H1 (cell line): ENCODE results near the gene RHOBTB1. TPM values are rescaled to one million over a fixed set of nuclear protein-coding genes. Genes with fewer than 3 reads are reported as not detected.

Experiments
- CTCF ChIA-PET: fragments of 300-600 bp; sonication (Branson Sonifier 250); formaldehyde crosslinking; loops from one replicate; lab custom pipeline; 2021; ENCODE audit not compliant: partially characterized antibody; lab: Charles Lee
- POLR2A ChIA-PET: fragments of 300-600 bp; sonication (Branson Sonifier 250); formaldehyde crosslinking; loops from one replicate; lab custom pipeline; 2021; ENCODE audit warnings: inconsistent platforms; ENCODE audit not compliant: partially characterized antibody; lab: Charles Lee
- DNase-seq, 2 experiments: peaks; one replicate each; pipeline versions ENCODE4 v3.0.0 to v3.0.0-alpha.2; 2010 to 2022; ENCODE audit warnings: low spot score in 2 of 2, low read depth in 1 of 2, mixed read lengths in 1 of 2
- FAIRE-seq: peaks from 2 replicates; lab custom pipeline; 2011; peaks lifted over from hg19 to GRCh38; lab: Jason Lieb, UNC
- H2AFZ ChIP-seq: 2 replicates; pipeline ENCODE4 v1.8.1; 2012; ENCODE audit warnings: low read length, inconsistent platforms
- H2AK5ac ChIP-seq: 2 replicates; pipeline ENCODE4 v1.6.1; 2013; ENCODE audit warnings: low read depth, low read length
- H2BK120ac ChIP-seq: replicated peaks from 2 replicates; pipeline ENCODE3; 2013; ENCODE audit warnings: low read depth, low read length, inconsistent platforms
- H2BK12ac ChIP-seq: 2 replicates; pipeline ENCODE4 v1.6.1; 2013; ENCODE audit warnings: low read depth, low read length
- H2BK15ac ChIP-seq: 2 replicates; pipeline ENCODE4 v1.6.1; 2013; ENCODE audit warnings: low read length
- H2BK20ac ChIP-seq: 2 replicates; pipeline ENCODE4 v1.6.1; 2013; ENCODE audit warnings: low read length
- H2BK5ac ChIP-seq: 2 replicates; pipeline ENCODE4 v1.6.1; 2013; ENCODE audit warnings: low read depth, low read length
- H3K14ac ChIP-seq: 2 replicates; pipeline ENCODE4 v1.6.1; 2013; ENCODE audit warnings: inconsistent platforms; ENCODE audit not compliant: insufficient read length
- H3K18ac ChIP-seq: 2 replicates; pipeline ENCODE4 v1.6.1; 2013; ENCODE audit warnings: low read length; ENCODE audit errors: extremely low read depth
- H3K23ac ChIP-seq: 2 replicates; pipeline ENCODE4 v1.6.1; 2013; ENCODE audit warnings: inconsistent platforms; ENCODE audit not compliant: insufficient read length
- H3K23me2 ChIP-seq: 2 replicates; pipeline ENCODE4 v1.6.1; 2013; ENCODE audit warnings: low read depth, low read length
- H3K27ac ChIP-seq: 2 replicates; pipeline ENCODE4 v1.6.1; 2011; ENCODE audit warnings: low read depth, low read length, inconsistent platforms
- H3K27me3 ChIP-seq, 4 experiments: replicated peaks in 1 of 4; 1 replicate in 1 of 4; 2 replicates in 3 of 4; pipeline versions ENCODE4 v1.6.1 to v1.8.1; 2011 to 2013; ENCODE audit warnings: low read length in 3 of 4, mild to moderate bottlenecking in 3 of 4, inconsistent platforms in 2 of 4, mixed read lengths in 2 of 4, moderate library complexity in 1 of 4; ENCODE audit not compliant: control insufficient read depth in 3 of 4, insufficient read depth in 3 of 4; ENCODE audit errors: extremely low read depth in 1 of 4
- H3K36me3 ChIP-seq, 4 experiments: 2 replicates each; pipeline versions ENCODE4 v1.6.1 to v1.8.1; 2011 to 2013; ENCODE audit warnings: mild to moderate bottlenecking in 4 of 4, low read length in 3 of 4, moderate library complexity in 2 of 4, control low read depth in 1 of 4, inconsistent platforms in 1 of 4; ENCODE audit not compliant: insufficient read depth in 4 of 4, control insufficient read depth in 2 of 4
- H3K4ac ChIP-seq: replicated peaks from 2 replicates; pipeline ENCODE3; 2013; ENCODE audit warnings: low read length, low read depth, mixed read lengths, inconsistent platforms; ENCODE audit not compliant: insufficient read length
- H3K4me1 ChIP-seq, 4 experiments: replicated peaks in 1 of 4; 1 replicate in 1 of 4; 2 replicates in 3 of 4; pipeline versions ENCODE4 v1.6.1 to v1.8.1; 2011 to 2013; ENCODE audit warnings: low read length in 3 of 4, inconsistent platforms in 2 of 4, mixed read lengths in 1 of 4; ENCODE audit not compliant: insufficient read depth in 4 of 4, control insufficient read depth in 3 of 4
- H3K4me2 ChIP-seq, 2 experiments: 2 replicates each; pipeline versions ENCODE4 v1.6.1 to v1.8.1; 2011 to 2013; ENCODE audit warnings: low read depth in 2 of 2, low read length in 2 of 2, control low read depth in 1 of 2, inconsistent platforms in 1 of 2, mild to moderate bottlenecking in 1 of 2; ENCODE audit not compliant: insufficient read depth in 1 of 2
- H3K4me3 ChIP-seq, 4 experiments: fragments of 200-600, 300-600 bp in 1 of 4; sonication (generic), shearing (Covaris generic), sonication (Bioruptor Twin) in 1 of 4; 2 replicates each; pipeline versions ENCODE4 v1.5.1 to v1.8.1; 2011 to 2016; ENCODE audit warnings: low read length in 4 of 4, low read depth in 3 of 4, control low read depth in 2 of 4, inconsistent platforms in 2 of 4, mild to moderate bottlenecking in 2 of 4, mixed read lengths in 1 of 4, moderate library complexity in 1 of 4; ENCODE audit not compliant: insufficient read depth in 2 of 4; ENCODE audit errors: extremely low read depth in 1 of 4
- H3K56ac ChIP-seq: replicated peaks from 2 replicates; pipeline ENCODE3; 2013; ENCODE audit warnings: low read depth, mild to moderate bottlenecking, mixed read lengths, low read length, inconsistent platforms; ENCODE audit not compliant: insufficient read length
- H3K79me1 ChIP-seq: 2 replicates; pipeline ENCODE4 v1.6.1; 2013; ENCODE audit warnings: low read depth, low read length, control low read depth
- H3K79me2 ChIP-seq, 2 experiments: 2 replicates each; pipeline versions ENCODE4 v1.6.1 to v1.8.1; 2012 to 2013; ENCODE audit warnings: low read length in 2 of 2, mild to moderate bottlenecking in 2 of 2, inconsistent platforms in 1 of 2; ENCODE audit not compliant: insufficient read depth in 2 of 2, control insufficient read depth in 1 of 2
- H3K9ac ChIP-seq, 4 experiments: replicated peaks in 1 of 4; 1 replicate in 1 of 4; 2 replicates in 3 of 4; pipeline versions ENCODE4 v1.6.1 to v1.8.1; 2011 to 2013; ENCODE audit warnings: low read depth in 3 of 4, low read length in 3 of 4, control low read depth in 2 of 4, mild to moderate bottlenecking in 2 of 4, moderate library complexity in 2 of 4, inconsistent platforms in 1 of 4; ENCODE audit errors: extremely low read depth in 1 of 4
- H3K9me3 ChIP-seq, 2 experiments: 2 replicates each; pipeline versions ENCODE4 v1.6.1 to v1.8.1; 2012 to 2013; ENCODE audit warnings: mild to moderate bottlenecking in 2 of 2, moderate library complexity in 2 of 2, control low read depth in 1 of 2, inconsistent platforms in 1 of 2, low read depth in 1 of 2, low read length in 1 of 2, mixed read lengths in 1 of 2; ENCODE audit not compliant: insufficient read depth in 2 of 2
- H4K20me1 ChIP-seq, 2 experiments: replicated peaks in 1 of 2; 2 replicates each; pipeline versions ENCODE3 to v1.8.1; 2011 to 2013; ENCODE audit warnings: inconsistent platforms in 2 of 2, low read length in 2 of 2, mild to moderate bottlenecking in 1 of 2; ENCODE audit not compliant: insufficient read depth in 2 of 2, control insufficient read depth in 1 of 2
- H4K5ac ChIP-seq: 2 replicates; pipeline ENCODE4 v1.6.1; 2013; ENCODE audit warnings: low read length, low read depth, mixed read lengths, inconsistent platforms; ENCODE audit not compliant: insufficient read length
- H4K8ac ChIP-seq: 2 replicates; pipeline ENCODE4 v1.8.0; 2013; ENCODE audit warnings: mild to moderate bottlenecking, moderate library complexity, low read length, inconsistent platforms; ENCODE audit not compliant: insufficient read depth; ENCODE audit errors: extremely low read depth
- H4K91ac ChIP-seq: replicated peaks from 2 replicates; pipeline ENCODE3; 2013; ENCODE audit warnings: low read length, mixed read lengths, inconsistent platforms; ENCODE audit not compliant: insufficient read length
- BCL11A ChIP-seq, 2 experiments: IDR thresholded peaks; one replicate each; pipeline ENCODE4 v1.6.1; 2011; ENCODE audit warnings: low read depth in 2 of 2, low read length in 2 of 2, mild to moderate bottlenecking in 2 of 2
- CHD2 ChIP-seq: IDR thresholded peaks from 2 replicates; pipeline ENCODE4 v1.6.1; 2012; ENCODE audit warnings: low read length, improper control_type of control experiment
- GTF2F1 ChIP-seq: IDR thresholded peaks from 2 replicates; pipeline ENCODE4 v1.6.1; 2012; ENCODE audit warnings: low read depth, low read length, improper control_type of control experiment, borderline replicate concordance
- KDM1A ChIP-seq: fragments of 200-600, 300-600 bp; sonication (generic); IDR thresholded peaks from 2 replicates; pipeline ENCODE4 v1.7.1; 2016; ENCODE audit warnings: mild to moderate bottlenecking, low read length, borderline replicate concordance
- RAD21 ChIP-seq, 2 experiments: IDR thresholded peaks in 1 of 2; conservative IDR thresholded peaks in 1 of 2; 2 replicates each; pipeline ENCODE4 v1.6.1; 2011; ENCODE audit warnings: low read depth in 2 of 2, low read length in 2 of 2, improper control_type of control experiment in 1 of 2, inconsistent platforms in 1 of 2, mild to moderate bottlenecking in 1 of 2, moderate library complexity in 1 of 2
- RNF2 ChIP-seq: fragments of 200-900, 300-1000 bp; sonication (generic); IDR thresholded peaks from 2 replicates; pipeline ENCODE4 v1.7.1; 2016; ENCODE audit warnings: borderline replicate concordance, low read depth, mild to moderate bottlenecking, antibody characterized with exemption, low read length; ENCODE audit not compliant: poor library complexity, severe bottlenecking; ENCODE audit errors: missing control alignments
- SIX5 ChIP-seq: IDR thresholded peaks from 2 replicates; pipeline ENCODE4 v1.6.1; 2011; ENCODE audit warnings: mild to moderate bottlenecking, low read depth, low read length
- TAF1 ChIP-seq: IDR thresholded peaks from 2 replicates; pipeline ENCODE4 v1.6.1; 2011; ENCODE audit warnings: mild to moderate bottlenecking, low read depth, low read length
- WGBS, 2 experiments: shearing (Covaris generic) in 1 of 2; methylation state at CpG; one replicate each; pipeline versions ENCODE4 v1.1.6 to v1.1.7; 2013 to 2015; ENCODE audit warnings: low lambda C conversion rate in 2 of 2, mixed read lengths in 2 of 2, inconsistent platforms in 1 of 2, low coverage in 1 of 2, missing lambda C conversion rate in 1 of 2; ENCODE audit not compliant: insufficient replicate concordance in 2 of 2, insufficient coverage in 1 of 2, insufficient read length in 1 of 2; ENCODE audit errors: extremely low coverage in 1 of 2, missing lambda C conversion rate in 1 of 2; 5-methylcytosine and 5-hydroxymethylcytosine counted together
- polyA plus RNA-seq, 7 experiments: library from polyadenylated mRNA; depleted of rRNA in 3 of 7; stranded (reverse) in 5 of 7; unstranded in 2 of 7; fragments of >200 nt in 5 of 7; fragments of 200-250 nt in 2 of 7; gene quantifications; 1 replicate in 5 of 7; 2 replicates in 1 of 7; 4 replicates in 1 of 7; pipeline versions ENCODE4 v1.2.1 to v1.2.3, GENCODE V29; 2011 to 2013; ENCODE audit warnings: missing spikeins in 2 of 7, mixed read lengths in 2 of 7
- total RNA-seq: library from RNA; stranded (reverse); fragmentation: NEBNext Ultra II Directional; extraction: Animal tissue kit (Norgen Biotek cat#: 25700); gene quantifications from 2 replicates; pipeline ENCODE4 v1.2.1, GENCODE V29; 2021

RHOBTB1 gene
- total and polyA plus RNA-seq, 2 of the 8 experiments (the other 6 are each of a cell fraction or from before 2014, with no cell fraction given): 6.1 to 7.4 TPM

GRCh38 chr10:60901561-60902235, 42.3 kb downstream of the RHOBTB1 start:
- H4K20me1 ChIP-seq: no peaks in the 10 kb centered on the region
- no peak overlapping the region for H3K4me3 ChIP-seq
- no peak overlapping the region for H3K23ac ChIP-seq
- ChIA-PET POLR2A (interaction anchor here (1.0 kb wide), 1 partner anchor 42 kb away, joined by 3 read pairs; the partner anchor contains the start of gene RHOBTB1), CTCF (interaction anchor here (1.1 kb wide), 1 partner anchor 12 kb away, joined by 3 read pairs; no protein-coding TSS in a partner anchor)
- H2AK5ac ChIP-seq: no peak overlapping the region
- H2BK5ac ChIP-seq: no peak overlapping the region
- 93% methylated on average over 6 of the region's 6 CpGs; no CpG with 5 or more reads in 1 of the 2 experiments for WGBS, 2 experiments
- no peak overlapping the region for H2BK20ac ChIP-seq
- no peak overlapping the region for H3K14ac ChIP-seq
- H3K27ac ChIP-seq: no peak overlapping the region
- H3K4me2 ChIP-seq: no peak overlapping the region
- no peak for DNase-seq
- no peaks in the 10 kb centered on the region for H3K4me1 ChIP-seq
- H3K9ac ChIP-seq: no peak overlapping the region; a peak in 2 of 7 replicates
- no peaks in the 10 kb centered on the region; a peak in 2 of 8 replicates for H3K36me3 ChIP-seq
- no peak overlapping the region for H4K91ac ChIP-seq
- peaks cover 0 to 4% of the 10 kb centered on the region in 2 experiments; a peak in 2 of 4 replicates for H3K9me3 ChIP-seq
- no peak overlapping the region for H2BK120ac ChIP-seq
- no peaks in the 10 kb centered on the region for H3K23me2 ChIP-seq
- no peak overlapping the region for H2BK15ac ChIP-seq
- FAIRE-seq: no peak
- H4K5ac ChIP-seq: no peak overlapping the region
- no peak overlapping the region for H2AFZ ChIP-seq
- no peaks in the 10 kb centered on the region for H3K79me1 ChIP-seq
- H3K56ac ChIP-seq: no peak overlapping the region
- peak overlapping the region; percentile 35; the same call in 1 of the 2 replicates for H4K8ac ChIP-seq
- no peaks in the 10 kb centered on the region for H3K27me3 ChIP-seq
- H3K4ac ChIP-seq: no peak overlapping the region
- H2BK12ac ChIP-seq: no peak overlapping the region
- H3K18ac ChIP-seq: no peak overlapping the region
- H3K79me2 ChIP-seq: no peaks in the 10 kb centered on the region
- TF ChIP-seq TAF1 (no peak), RAD21 (IDR thresholded peaks at IDR 0.05 in 1 of 2, conservative IDR thresholded peaks at IDR 0.05 in 1 of 2; ENCODE audit: low read depth in 2 of 2, low read length in 2 of 2) (no peak), GTF2F1 (no peak), SIX5 (no peak), BCL11A (IDR thresholded peaks at IDR 0.05; ENCODE audit: low read depth in 2 of 2, low read length in 2 of 2) (no peak), RNF2 (no peak), KDM1A (no peak), CHD2 (no peak)
